Measurements from ENCODE around the gene BLVRB.
"Not testable (repeated sequence)": the region's sequence is repeated elsewhere in the genome, so short reads cannot be mapped to it uniquely, and the experiment has no call there.

The BLVRB gene

DNA sequence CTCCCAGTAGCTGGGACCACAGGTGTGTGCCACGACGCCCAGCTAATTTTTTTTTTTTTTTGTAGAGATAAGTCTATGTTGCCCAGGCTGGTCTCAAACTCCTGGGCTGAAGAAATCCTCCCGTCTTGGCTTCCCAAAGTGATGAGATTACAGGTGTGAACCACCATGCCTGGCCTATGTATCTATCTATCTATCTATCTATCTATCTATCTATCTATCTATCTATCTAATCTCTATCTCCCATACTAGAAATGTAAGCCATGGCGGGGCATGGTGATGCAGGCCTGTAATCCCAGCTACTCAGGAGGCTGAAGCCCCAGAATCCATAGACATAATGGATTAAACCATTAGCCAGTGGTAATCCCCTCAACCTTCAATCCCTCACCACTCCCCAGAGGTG is 14.9 kb downstream of the BLVRB start:
- no peak for DNase-seq (ENCODE audit: low read depth in 2 of 2)

GRCh38 chr19:40449506-40449905 is 16.0 kb downstream of the BLVRB start:
- no peak for DNase-seq (ENCODE audit: low read depth in 2 of 2)

GRCh38 chr19:40446263-40446784 is 19.2 kb downstream of the BLVRB start:
- DNase-seq (ENCODE audit: low read depth in 2 of 2) = no peak

- no peak for DNase-seq (ENCODE audit: low read depth in 2 of 2)
Observed at GRCh38 chr19:40445780-40446262, 19.7 kb downstream of the BLVRB start.

DNA sequence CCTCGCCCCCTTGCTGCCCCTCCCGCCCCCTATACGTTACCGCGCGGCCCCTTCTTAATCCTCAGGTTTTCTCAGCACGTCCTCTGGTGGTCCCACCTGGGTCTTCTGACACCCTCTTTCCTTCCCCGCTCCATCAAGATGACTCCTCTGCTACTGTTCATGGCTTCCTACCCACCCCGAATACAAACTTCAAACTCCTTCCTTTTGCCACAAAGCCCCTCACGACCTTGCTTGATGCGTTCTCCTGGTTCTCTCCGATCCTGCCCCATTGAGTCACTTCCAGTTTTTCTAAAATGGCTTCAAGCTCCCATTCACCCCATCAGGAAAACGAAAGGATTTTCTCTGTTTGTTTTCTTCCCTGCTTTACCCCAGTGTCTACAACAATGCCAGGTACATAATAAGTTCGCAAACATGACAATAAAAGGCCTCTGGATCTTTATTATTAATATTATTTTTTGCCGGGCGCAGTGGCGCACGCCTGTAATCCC is 20.7 kb downstream of the BLVRB start:
- DNase-seq (ENCODE audit: low read depth in 2 of 2) = no peak

- DNase-seq (ENCODE audit: low read depth in 2 of 2) = peak; percentile 87 to 94
Observed at GRCh38 chr19:40444000-40444824, 21.3 kb downstream of the BLVRB start, which contains the start of gene SERTAD3. TSS of gene SERTAD3 (minus strand) at chr19:40444335. CDS start at chr19:40442080, 2,255 bp downstream.

- DNase-seq (ENCODE audit: low read depth in 2 of 2) = peak; percentile 93 to 99
Observed at GRCh38 chr19:40443131-40443999, 22.2 kb downstream of the BLVRB start.

DNA sequence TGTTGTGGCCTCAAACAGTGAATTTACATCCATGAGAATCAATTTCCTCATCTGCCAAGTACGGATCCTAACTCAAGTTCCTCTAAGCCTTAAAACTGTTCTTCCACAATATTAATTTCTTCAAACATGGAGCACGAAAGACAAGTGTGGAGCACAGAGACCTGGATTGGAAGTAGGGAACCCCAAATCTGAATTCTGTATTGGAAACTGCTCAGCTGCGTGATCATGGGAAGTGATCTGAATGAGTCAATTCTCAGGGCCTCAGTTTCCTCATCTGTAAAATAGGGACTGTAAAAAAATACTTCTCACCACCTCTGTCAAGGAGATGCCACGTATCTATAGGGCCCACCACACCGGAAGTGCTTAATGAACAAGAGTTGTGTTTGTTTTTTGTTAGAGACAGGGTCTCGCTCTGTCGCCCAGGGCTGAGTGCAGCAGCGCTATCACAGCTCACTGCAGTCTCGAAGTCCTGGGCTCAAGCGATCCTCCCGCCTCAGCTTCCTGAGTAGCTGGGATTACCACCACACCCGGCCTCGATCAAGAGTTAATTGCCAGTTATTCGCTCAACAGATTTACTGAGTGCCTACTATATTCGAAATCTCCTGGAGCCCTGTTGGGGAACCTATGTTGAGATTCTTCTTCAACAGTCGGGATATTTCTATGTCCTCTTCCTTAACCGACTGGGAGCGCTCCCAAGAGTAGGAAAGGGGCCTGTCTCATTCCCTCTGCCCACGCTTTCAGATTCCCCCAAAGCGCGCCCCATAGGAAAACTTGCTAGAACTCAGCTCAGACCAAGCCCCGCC is 23.0 kb downstream of the BLVRB start:
- DNase-seq (ENCODE audit: low read depth in 2 of 2) = no peak

- no peak for DNase-seq (ENCODE audit: low read depth in 2 of 2)
Observed at GRCh38 chr19:40441719-40442253, 23.8 kb downstream of the BLVRB start.

GRCh38 chr19:40438284-40438683 is 27.3 kb downstream of the BLVRB start:
- DNase-seq (ENCODE audit: low read depth in 2 of 2) = no peak

DNA sequence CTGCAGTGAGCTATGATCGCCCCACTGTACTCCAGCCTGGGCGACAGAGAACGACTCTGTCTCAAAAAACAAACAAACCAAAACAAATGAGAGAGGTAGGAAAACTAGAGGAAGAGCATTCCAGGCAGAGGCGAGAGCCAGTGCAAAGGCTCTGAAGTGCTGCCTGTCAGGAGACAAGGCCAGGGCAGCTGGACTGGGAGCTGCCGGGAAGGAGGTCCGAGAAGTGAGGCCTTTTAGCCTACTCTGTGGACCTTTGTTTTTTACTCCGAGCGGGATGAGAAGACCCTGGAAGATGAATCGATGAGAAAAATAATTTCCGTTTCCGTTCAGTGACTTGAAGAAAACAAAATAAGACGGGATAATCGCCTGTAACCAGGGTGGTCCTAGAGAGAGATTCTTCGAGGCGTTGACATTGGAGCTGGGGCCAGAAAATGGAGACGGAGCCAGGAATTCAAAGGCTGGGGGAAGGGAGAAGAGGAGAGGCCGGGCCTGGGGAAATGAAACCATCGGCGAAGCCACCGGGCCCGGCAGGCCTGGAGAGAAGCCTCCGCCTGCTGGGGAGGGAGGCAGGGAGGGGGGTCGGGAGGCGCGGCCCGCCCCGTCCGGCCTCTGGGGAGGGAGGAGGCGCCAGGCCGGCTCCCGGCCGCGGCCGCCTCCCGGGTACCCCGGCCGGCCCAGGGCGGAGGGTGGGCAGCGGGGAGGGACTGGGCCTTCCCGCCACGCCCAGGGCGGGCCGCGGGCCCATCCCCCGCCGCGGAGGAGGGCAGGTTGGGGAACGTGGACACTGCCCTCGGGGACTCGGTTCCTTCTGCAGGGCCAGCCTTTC is 31.9 kb downstream of the BLVRB start:
- DNase-seq (ENCODE audit: low read depth in 2 of 2) = no peak

DNA sequence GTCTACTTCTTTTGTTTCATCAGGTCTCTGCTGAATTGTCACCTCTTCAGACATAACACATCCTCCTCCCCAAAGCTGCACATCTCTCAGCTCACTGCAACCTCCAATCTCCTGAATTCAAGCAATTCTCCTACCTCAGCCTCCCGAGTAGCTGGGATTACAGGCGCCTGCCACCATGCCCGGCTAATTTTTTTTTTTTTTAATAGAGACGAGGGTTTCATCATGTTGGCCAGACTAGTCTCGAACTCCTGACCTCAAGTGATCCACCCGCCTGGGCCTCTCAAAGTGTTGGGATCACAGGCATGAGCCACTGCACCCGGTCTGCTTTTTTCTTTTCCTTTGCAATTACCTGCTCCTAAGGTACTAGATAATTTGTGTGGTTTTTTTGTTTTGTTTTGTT is 32.8 kb downstream of the BLVRB start:
- not testable (repeated sequence) for DNase-seq (ENCODE audit: low read depth in 2 of 2)

- DNase-seq (ENCODE audit: low read depth in 2 of 2) = no peak
Observed at GRCh38 chr19:40431698-40432097, 33.8 kb downstream of the BLVRB start.

- not testable (repeated sequence) for DNase-seq (ENCODE audit: low read depth in 2 of 2)
Observed at GRCh38 chr19:40430242-40430641, 35.3 kb downstream of the BLVRB start.

DNA sequence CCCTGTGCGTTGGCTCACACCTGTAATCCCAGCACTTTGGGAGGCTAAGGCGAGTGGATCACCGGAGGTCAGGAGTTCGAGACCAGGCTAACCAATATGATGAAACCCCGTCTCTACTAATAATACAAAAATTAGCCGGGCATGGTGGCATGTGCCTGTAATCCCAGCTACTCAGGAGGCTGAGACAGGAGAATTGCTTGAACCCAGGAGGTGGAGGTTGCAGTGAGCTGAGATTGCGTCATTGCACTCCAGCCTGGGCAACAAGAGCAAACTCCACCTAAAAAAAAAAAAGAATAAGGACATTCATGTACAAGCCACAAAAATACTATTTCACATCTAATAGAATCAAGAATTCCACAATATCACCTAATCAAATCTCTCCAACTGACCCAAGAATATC is 37.3 kb downstream of the BLVRB start:
- DNase-seq (ENCODE audit: low read depth in 2 of 2) = not testable (repeated sequence)

GRCh38 chr19:40425450-40426287 is 39.9 kb downstream of the BLVRB start, which contains the start of gene SERTAD1:
TSS of gene SERTAD1 (minus strand) at chr19:40425992. CDS start at chr19:40423546, 2,446 bp downstream.
- peak; percentile 99 to 100 for DNase-seq (ENCODE audit: low read depth in 2 of 2)

DNA sequence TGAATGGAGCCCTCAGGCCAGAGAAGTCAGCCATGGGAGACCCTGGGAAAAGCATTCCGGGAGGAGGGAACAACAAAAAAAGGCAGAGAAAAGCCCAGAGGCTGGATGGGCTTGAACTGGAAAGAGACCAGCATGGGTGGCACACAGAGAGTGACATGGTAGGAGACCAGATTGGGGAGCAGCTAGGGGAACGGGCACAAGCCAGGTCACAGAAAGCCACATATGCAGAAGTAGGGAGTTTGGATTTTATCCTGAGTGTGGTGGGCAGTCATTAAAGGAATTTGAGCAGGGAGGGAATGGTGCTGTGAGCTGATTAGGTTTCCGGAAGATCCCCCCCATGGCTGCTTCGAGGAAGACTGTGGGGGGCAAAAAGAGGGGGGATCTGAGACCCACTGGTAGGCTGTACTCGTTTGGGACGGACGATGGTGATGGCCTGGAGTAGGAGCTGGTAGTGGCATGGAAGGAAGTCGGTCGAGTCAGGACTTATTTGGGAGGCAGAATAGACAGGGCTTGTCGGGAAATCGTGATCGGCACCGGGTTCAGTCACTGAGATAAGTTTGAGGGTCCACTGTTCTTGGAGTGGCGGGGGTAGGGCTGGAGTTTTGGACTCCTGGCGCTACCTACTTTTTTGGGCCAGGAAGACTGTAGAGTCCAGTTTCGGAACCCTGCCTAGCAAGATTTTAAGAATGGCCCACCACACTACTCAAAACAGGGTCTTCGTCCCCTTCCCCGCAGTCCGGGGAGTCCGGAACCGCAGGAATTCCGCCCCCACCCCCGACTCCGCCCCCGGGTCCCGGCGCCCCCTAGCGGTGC is 40.7 kb downstream of the BLVRB start:
- no peak for DNase-seq (ENCODE audit: low read depth in 2 of 2)

DNA sequence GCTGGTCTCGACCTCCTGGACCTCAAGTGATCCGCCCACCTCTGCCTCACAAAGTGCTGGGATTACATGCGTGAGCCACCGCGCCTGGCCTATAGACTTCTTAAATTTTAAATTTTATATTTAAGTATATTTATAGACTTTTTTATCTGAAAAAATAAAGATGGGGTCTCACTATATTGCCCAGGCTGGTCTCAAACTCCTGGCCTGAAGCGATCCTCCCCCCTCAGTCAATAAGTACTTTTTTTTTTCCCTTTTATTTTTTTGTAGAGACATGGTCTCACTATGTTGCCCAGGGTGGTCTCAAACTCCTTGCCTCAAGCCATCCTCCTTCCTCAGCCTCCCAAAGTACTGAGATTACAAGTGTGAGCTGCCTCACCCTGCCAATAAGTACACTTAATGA is 41.6 kb downstream of the BLVRB start:
- no peak for DNase-seq (ENCODE audit: low read depth in 2 of 2)

All from stimulated activated CD4-positive, alpha-beta T cell treated with anti-CD3 and anti-CD28 coated beads, Interleukin-1b, Interleukin-23, amount 100 ng/mL, for 1 hour (primary cell).